Measurements from ENCODE around the gene CHIA. TPM values are rescaled to one million over a fixed set of nuclear protein-coding genes. Genes with fewer than 3 reads are reported as not detected.

The CHIA gene
- total RNA-seq, 3 donors from 2014 or later (not counting 1 experiment from before 2014, with no cell fraction given): not detected

DNA sequence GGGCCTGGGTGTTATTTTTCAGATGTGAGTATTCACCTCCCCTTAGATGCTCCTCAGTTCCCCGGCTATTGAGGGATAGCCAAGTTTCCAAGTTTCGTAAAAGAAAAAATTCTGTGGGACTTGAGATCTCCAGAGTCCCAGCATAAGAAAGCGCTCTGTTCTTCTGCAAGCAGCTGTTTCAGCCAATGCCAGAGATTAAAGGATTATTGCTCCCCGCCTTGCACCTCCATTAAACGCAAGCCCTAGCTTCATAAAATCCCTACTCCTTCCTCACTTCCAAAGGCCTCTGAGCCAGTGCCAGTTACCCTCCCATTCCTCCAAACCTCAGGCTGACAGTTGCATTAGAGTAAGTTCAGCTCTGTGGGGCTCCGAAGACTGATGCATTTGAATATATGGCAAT, 56.4 kb downstream of the CHIA start:
- Mint-ChIP-seq H3K4me3 (peak overlapping the region; percentile 92), H3K9me3 (no peaks in the 10 kb centered on the region), H3K36me3 (no peaks in the 10 kb centered on the region), H3K4me1 (peaks cover 18 to 20% of the 10 kb centered on the region in 2 donors), H3K27ac (peak overlapping the region; percentile 73), H3K27me3 (ENCODE audit: low read depth in 2 of 2) (peaks cover 0 to 2% of the 10 kb centered on the region in 2 donors)
- intact Hi-C loops (cut with micrococcal nuclease): no loop called here
- H3K4me3 ChIP-seq (ENCODE audit: low read length): no peak overlapping the region
- no peak for ATAC-seq
- H3K4me1 ChIP-seq (ENCODE audit: control insufficient read depth, insufficient read depth, low read length): peaks cover 12% of the 10 kb centered on the region
- TF ChIP-seq, protein P1, sequence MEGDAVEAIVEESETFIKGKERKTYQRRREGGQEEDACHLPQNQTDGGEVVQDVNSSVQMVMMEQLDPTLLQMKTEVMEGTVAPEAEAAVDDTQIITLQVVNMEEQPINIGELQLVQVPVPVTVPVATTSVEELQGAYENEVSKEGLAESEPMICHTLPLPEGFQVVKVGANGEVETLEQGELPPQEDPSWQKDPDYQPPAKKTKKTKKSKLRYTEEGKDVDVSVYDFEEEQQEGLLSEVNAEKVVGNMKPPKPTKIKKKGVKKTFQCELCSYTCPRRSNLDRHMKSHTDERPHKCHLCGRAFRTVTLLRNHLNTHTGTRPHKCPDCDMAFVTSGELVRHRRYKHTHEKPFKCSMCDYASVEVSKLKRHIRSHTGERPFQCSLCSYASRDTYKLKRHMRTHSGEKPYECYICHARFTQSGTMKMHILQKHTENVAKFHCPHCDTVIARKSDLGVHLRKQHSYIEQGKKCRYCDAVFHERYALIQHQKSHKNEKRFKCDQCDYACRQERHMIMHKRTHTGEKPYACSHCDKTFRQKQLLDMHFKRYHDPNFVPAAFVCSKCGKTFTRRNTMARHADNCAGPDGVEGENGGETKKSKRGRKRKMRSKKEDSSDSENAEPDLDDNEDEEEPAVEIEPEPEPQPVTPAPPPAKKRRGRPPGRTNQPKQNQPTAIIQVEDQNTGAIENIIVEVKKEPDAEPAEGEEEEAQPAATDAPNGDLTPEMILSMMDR (IDR thresholded peaks at IDR 0.05): no peak
- H3K27ac ChIP-seq (ENCODE audit: low read length): peak overlapping the region; percentile 18
- no peaks in the 10 kb centered on the region for H3K27me3 ChIP-seq (ENCODE audit: control insufficient read depth, insufficient read depth, low read length)
- WGBS (ENCODE audit: insufficient coverage): 93% methylated on average over 6 of the region's 6 CpGs
- no peak for DNase-seq
- no peaks in the 10 kb centered on the region for H3K36me3 ChIP-seq (ENCODE audit: control insufficient read depth, insufficient read depth, low read length)
- H3K9me3 ChIP-seq (ENCODE audit: control insufficient read depth, insufficient read depth, low read length): no peaks in the 10 kb centered on the region

DNA sequence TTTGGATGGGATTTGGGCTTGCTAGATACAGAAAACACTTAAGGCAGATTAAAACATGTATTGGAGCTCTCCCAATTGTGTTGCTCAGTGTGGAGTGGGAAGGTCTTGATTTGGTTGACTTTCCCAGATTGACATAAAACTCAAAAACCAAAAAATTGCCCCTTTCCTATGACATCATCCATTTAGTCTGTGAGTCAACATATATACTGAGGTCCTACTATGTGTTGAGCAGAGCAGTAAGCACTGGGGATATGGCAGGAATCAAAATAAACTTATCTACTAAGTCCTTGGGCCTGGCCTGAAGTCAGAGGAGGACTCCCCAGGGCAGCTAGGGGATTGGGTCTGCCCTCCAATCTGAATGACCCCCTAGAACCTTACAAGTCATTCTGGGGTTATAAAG, 61.0 kb downstream of the CHIA start:
- Mint-ChIP-seq H3K27ac (no peak overlapping the region), H3K4me1 (peaks cover 7% of the 10 kb centered on the region in 2 donors), H3K9me3 (no peaks in the 10 kb centered on the region), H3K4me3 (no peak overlapping the region), H3K27me3 (ENCODE audit: low read depth in 2 of 2) (peaks cover 2 to 7% of the 10 kb centered on the region in 2 donors), H3K36me3 (no peaks in the 10 kb centered on the region)
- DNase-seq (no peak), ATAC-seq (no peak)
- H3K4me3 ChIP-seq (ENCODE audit: low read length): no peak overlapping the region
- H3K36me3 ChIP-seq (ENCODE audit: control insufficient read depth, insufficient read depth, low read length): no peaks in the 10 kb centered on the region
- H3K27ac ChIP-seq (ENCODE audit: low read length): no peak overlapping the region
- TF ChIP-seq, protein P1 (IDR thresholded peaks at IDR 0.05): no peak
- H3K4me1 ChIP-seq (ENCODE audit: control insufficient read depth, insufficient read depth, low read length): peaks cover 3% of the 10 kb centered on the region
- intact Hi-C loops (cut with micrococcal nuclease): no loop called here
- no peaks in the 10 kb centered on the region for H3K9me3 ChIP-seq (ENCODE audit: control insufficient read depth, insufficient read depth, low read length)
- no peaks in the 10 kb centered on the region for H3K27me3 ChIP-seq (ENCODE audit: control insufficient read depth, insufficient read depth, low read length)

GRCh38 chr1:111354584-111354983, 63.9 kb downstream of the CHIA start:
- TF ChIP-seq, protein P1 (IDR thresholded peaks at IDR 0.05): no peak
- no peaks in the 10 kb centered on the region for H3K4me1 Mint-ChIP-seq
- no peaks in the 10 kb centered on the region for H3K9me3 Mint-ChIP-seq
- no peaks in the 10 kb centered on the region for H3K36me3 Mint-ChIP-seq
- Histone ChIP-seq H3K36me3 (ENCODE audit: control insufficient read depth, insufficient read depth, low read length) (no peaks in the 10 kb centered on the region), H3K4me1 (ENCODE audit: control insufficient read depth, insufficient read depth, low read length) (no peaks in the 10 kb centered on the region), H3K27ac (ENCODE audit: low read length) (no peak overlapping the region), H3K9me3 (ENCODE audit: control insufficient read depth, insufficient read depth, low read length) (no peaks in the 10 kb centered on the region), H3K27me3 (ENCODE audit: control insufficient read depth, insufficient read depth, low read length) (no peaks in the 10 kb centered on the region), H3K4me3 (ENCODE audit: low read length) (no peak overlapping the region)
- intact Hi-C loops (cut with micrococcal nuclease): no loop called here
- H3K4me3 Mint-ChIP-seq: no peak overlapping the region
- ATAC-seq: no peak
- peaks cover 7% of the 10 kb centered on the region in 2 donors for H3K27me3 Mint-ChIP-seq (ENCODE audit: low read depth in 2 of 2)
- DNase-seq: no peak
- no peak overlapping the region for H3K27ac Mint-ChIP-seq

- Histone ChIP-seq H3K4me3 (ENCODE audit: low read length) (no peak overlapping the region), H3K36me3 (ENCODE audit: control insufficient read depth, insufficient read depth, low read length) (no peaks in the 10 kb centered on the region), H3K27ac (ENCODE audit: low read length) (no peak overlapping the region), H3K9me3 (ENCODE audit: control insufficient read depth, insufficient read depth, low read length) (no peaks in the 10 kb centered on the region), H3K27me3 (ENCODE audit: control insufficient read depth, insufficient read depth, low read length) (no peaks in the 10 kb centered on the region), H3K4me1 (ENCODE audit: control insufficient read depth, insufficient read depth, low read length) (no peaks in the 10 kb centered on the region)
- no CpG with 5 or more reads among the region's 2 CpGs for WGBS (ENCODE audit: insufficient coverage)
- no peaks in the 10 kb centered on the region for H3K9me3 Mint-ChIP-seq
- no peaks in the 10 kb centered on the region for H3K4me1 Mint-ChIP-seq
- H3K27me3 Mint-ChIP-seq (ENCODE audit: low read depth in 2 of 2): peaks cover 10 to 16% of the 10 kb centered on the region in 2 donors
- no peak for DNase-seq
- no peak overlapping the region for H3K27ac Mint-ChIP-seq
- TF ChIP-seq, protein P1 (IDR thresholded peaks at IDR 0.05): no peak
- intact Hi-C loops (cut with micrococcal nuclease): no loop called here
- no peak overlapping the region for H3K4me3 Mint-ChIP-seq
- ATAC-seq: no peak
- no peaks in the 10 kb centered on the region for H3K36me3 Mint-ChIP-seq
Observed at GRCh38 chr1:111358964-111359363, 68.3 kb downstream of the CHIA start.

Measured in natural killer cell (primary cell).